K562 (cell line): Measurements from ENCODE around the gene TMED10. TPM values are rescaled to one million over a fixed set of nuclear protein-coding genes. Genes with fewer than 3 reads are reported as not detected.

Experiments used
- ATAC-seq: fragments of 200-7000 bp; cut with Tn5 transposase; 3 replicates; pipeline ENCODE4 v1.9.1; 2020; ENCODE audit warnings: moderate library complexity
- BruUV-seq: library from RNA; stranded (reverse); fragments of 400-500 nt; replicated peaks from 2 replicates; lab custom pipeline; 2021; lab: Mats Ljungman, UMichigan
- CTCF ChIA-PET: fragments of 300-600 bp; formaldehyde crosslinking; extraction: SDS; loops from one replicate; lab custom pipeline; 2021; ENCODE audit warnings: low intra/inter-chr PET ratio; lab: Yijun Ruan, JAX
- POLR2A ChIA-PET: fragments of 300-600, 350-650 bp; sonication (Branson Sonifier 250); formaldehyde crosslinking; extraction: SDS; loops from one replicate; lab custom pipeline; 2021; ENCODE audit warnings: antibody characterized with exemption, inconsistent platforms; lab: Yijun Ruan, JAX
- DNase-seq, 4 experiments: peaks; one replicate each; pipeline versions ENCODE4 v3.0.0 to v3.0.0-alpha.2; 2011 to 2018; ENCODE audit warnings: low spot score in 3 of 4, mixed read lengths in 3 of 4; ENCODE audit errors: extremely low read depth in 1 of 4
- FAIRE-seq: peaks from 2 replicates; lab custom pipeline; 2011; peaks lifted over from hg19 to GRCh38; lab: Jason Lieb, UNC
- H2AFZ ChIP-seq: 2 replicates; pipeline ENCODE4 v1.6.0; 2011; ENCODE audit warnings: low read depth, low read length, control low read depth, inconsistent platforms
- H3K27ac ChIP-seq: fragments of 200-600 bp; 3 replicates; pipeline ENCODE4 v1.8.0; 2011; ENCODE audit warnings: low read depth, mild to moderate bottlenecking, control low read depth, inconsistent platforms, low read length, moderate library complexity, mixed read lengths; ENCODE audit errors: extremely low read depth
- H3K27me3 ChIP-seq, 2 experiments: fragments of 300-600 bp in 1 of 2; 2 replicates in 1 of 2; 3 replicates in 1 of 2; pipeline versions ENCODE4 v1.6.0 to v1.8.0; 2011; ENCODE audit warnings: inconsistent platforms in 2 of 2, low read length in 2 of 2, mild to moderate bottlenecking in 1 of 2, mixed read lengths in 1 of 2, moderate library complexity in 1 of 2; ENCODE audit not compliant: control insufficient read depth in 2 of 2, insufficient read depth in 2 of 2
- H3K36me3 ChIP-seq: fragments of 300-600 bp; 3 replicates; pipeline ENCODE4 v1.8.0; 2011; ENCODE audit warnings: mild to moderate bottlenecking, low read length, inconsistent platforms; ENCODE audit not compliant: control insufficient read depth, insufficient read depth
- H3K4me1 ChIP-seq, 2 experiments: fragments of 200-600 bp in 1 of 2; replicated peaks in 1 of 2; 2 replicates in 1 of 2; 3 replicates in 1 of 2; pipeline versions ENCODE4 v1.5.1 to v1.8.0; 2011; ENCODE audit warnings: inconsistent platforms in 2 of 2, low read length in 2 of 2, mild to moderate bottlenecking in 1 of 2, mixed read lengths in 1 of 2, moderate library complexity in 1 of 2; ENCODE audit not compliant: control insufficient read depth in 2 of 2, insufficient read depth in 2 of 2
- H3K4me2 ChIP-seq: 2 replicates; pipeline ENCODE4 v1.6.1; 2011; ENCODE audit warnings: low read length, control low read depth, inconsistent platforms, mixed read lengths; ENCODE audit not compliant: insufficient read depth
- H3K4me3 ChIP-seq: fragments of 200-600 bp; sonication (generic), shearing (Covaris generic); 2 replicates; pipeline ENCODE4 v1.5.1; 2016; ENCODE audit warnings: control low read depth, inconsistent platforms
- H3K79me2 ChIP-seq: fragments of 200-600 bp; 3 replicates; pipeline ENCODE4 v1.8.0; 2011; ENCODE audit warnings: low read length, inconsistent platforms; ENCODE audit not compliant: control insufficient read depth, insufficient read depth
- H3K9ac ChIP-seq, 2 experiments: 2 replicates each; pipeline versions ENCODE4 v1.6.0 to v1.6.1; 2011; ENCODE audit warnings: low read depth in 2 of 2, low read length in 2 of 2, control low read depth in 1 of 2, inconsistent platforms in 1 of 2, mild to moderate bottlenecking in 1 of 2, mixed read lengths in 1 of 2; ENCODE audit not compliant: insufficient read depth in 1 of 2
- H3K9me1 ChIP-seq: one replicate; pipeline ENCODE4 v1.6.0; 2011; ENCODE audit warnings: inconsistent platforms, mild to moderate bottlenecking, low read length, moderate library complexity; ENCODE audit not compliant: control insufficient read depth, insufficient read depth
- H3K9me3 ChIP-seq: replicated peaks from 2 replicates; pipeline ENCODE4 v1.5.1; 2011; ENCODE audit warnings: low read depth, low read length, inconsistent platforms; ENCODE audit not compliant: control insufficient read depth, insufficient read depth
- H4K20me1 ChIP-seq: replicated peaks from 2 replicates; pipeline ENCODE4 v1.6.1; 2011; ENCODE audit warnings: low read length, inconsistent platforms, mixed read lengths; ENCODE audit not compliant: control insufficient read depth, insufficient read depth
- BRD9 ChIP-seq: fragments of 450-650 bp; IDR thresholded peaks from 2 replicates; pipeline ENCODE4 v1.6.1; 2018; ENCODE audit warnings: low read depth; ENCODE audit not compliant: partially characterized antibody
- COPS2 ChIP-seq: fragments of 450-650 bp; conservative IDR thresholded peaks from 2 replicates; pipeline ENCODE4 v1.6.1; 2016; ENCODE audit warnings: mild to moderate bottlenecking, moderate library complexity
- HMGXB4 ChIP-seq: sonication (generic); formaldehyde crosslinking; IDR thresholded peaks from 2 replicates; pipeline ENCODE4 v1.8.1; 2023; ENCODE audit warnings: mild to moderate bottlenecking, missing genetic modification reagents
- ILK ChIP-seq: fragments of 450-650 bp; IDR thresholded peaks from 2 replicates; pipeline ENCODE4 v1.6.1; 2016; ENCODE audit warnings: missing genetic modification characterization, low read depth, mild to moderate bottlenecking, missing compliant biosample characterization, moderate library complexity, borderline replicate concordance
- RHOXF2B ChIP-seq: fragments of 250-450 bp; sonication (Bioruptor Pico); conservative IDR thresholded peaks from 2 replicates; pipeline ENCODE4 v1.5.1; 2021
- WGBS: fragments of 100-300 bp; shearing (Covaris generic); methylation state at CpG from one replicate; pipeline ENCODE4 v1.1.6; 2016; ENCODE audit warnings: low coverage, mixed read lengths; ENCODE audit not compliant: insufficient coverage; ENCODE audit errors: missing lambda C conversion rate; 5-methylcytosine and 5-hydroxymethylcytosine counted together
- in situ Hi-C: fragments of 300-500 bp; cut with MboI; formaldehyde crosslinking; loops from 4 replicates; pipeline ENCODE4 v1.15.0; 2018; ENCODE audit warnings: inconsistent platforms, mixed read lengths
- intact Hi-C: fragments of 100-400 bp; cut with micrococcal nuclease; formaldehyde crosslinking; loops from 2 replicates; pipeline ENCODE4 v1.14.2; 2022
- polyA plus RNA-seq, 8 experiments: library from polyadenylated mRNA; depleted of rRNA in 4 of 8; stranded (reverse) in 5 of 8; unstranded in 3 of 8; fragments of >200 nt; fragmentation: Nextera tagmentation in 2 of 8; fragmentation: Illumina TruSeq in 1 of 8; extraction: Ambion mirVana in 2 of 8; extraction: Trizol in 1 of 8; gene quantifications; 2 replicates each; pipeline versions ENCODE4 v1.2.1 to v1.2.3, GENCODE V29; 2011 to 2014; ENCODE audit warnings: inconsistent platforms in 1 of 8, missing spikeins in 1 of 8
- total RNA-seq, 7 experiments: library from RNA; depleted of rRNA in 6 of 7; stranded (reverse); fragments of >200 nt in 6 of 7; fragmentation: Illumina TruSeq in 2 of 7; extraction: Trizol in 2 of 7; gene quantifications; 2 replicates each; pipeline versions ENCODE4 v1.2.1 to v1.2.3, GENCODE V29; 2011 to 2021; ENCODE audit warnings: low replicate concordance in 1 of 7

Gene TMED10
- total and polyA plus RNA-seq, 9 of the 15 experiments (the other 6 are each of a cell fraction or from before 2014, with no cell fraction given), result 62.2 to 233 (median 124) TPM

- in situ Hi-C loops (no loop called here), intact Hi-C loops (no loop called here)
- POLR2A ChIA-PET, result interaction anchor here (0.6 to 0.7 kb wide), 2 partner anchors 132 to 154 kb away, joined by 3 read pairs; no protein-coding TSS in a partner anchor
- Histone ChIP-seq H3K9me3 (no peaks in the 10 kb centered on the region), H3K79me2 (no peaks in the 10 kb centered on the region), H3K9ac (no peak overlapping the region), H2AFZ (no peak overlapping the region), H3K4me3 (no peak overlapping the region), H3K36me3 (peaks cover 34% of the 10 kb centered on the region; the same call in 2 of the 3 replicates), H3K27me3 (no peaks in the 10 kb centered on the region), H3K9me1 (no peaks in the 10 kb centered on the region), H4K20me1 (no peaks in the 10 kb centered on the region), H3K4me2 (no peak overlapping the region), H3K27ac (no peak overlapping the region), H3K4me1 (no peaks in the 10 kb centered on the region)
- DNase-seq, result no peak
- no peak for ATAC-seq
- 50% methylated on average over 1 of the region's 1 CpG for WGBS
- TF ChIP-seq ILK (tag) (no peak), BRD9 (no peak), HMGXB4 (CRISPR knock-in tag) (no peak), RHOXF2B (CRISPR knock-in tag) (no peak), COPS2 (no peak)
- FAIRE-seq, result no peak
- CTCF ChIA-PET, result no interaction called here
- BruUV-seq, result no TSS peak
Measured at GRCh38 chr14:75083271-75083670, 93.1 kb downstream of the TMED10 start.
